Chondrocyte (in vitro differentiated cells): ENCODE data around the gene PCDHA10. TPM values are rescaled to one million over a fixed set of nuclear protein-coding genes. Genes with fewer than 3 reads are reported as not detected.
A peak's percentile ranks its signal among the peaks of the same experiment; 100 is the strongest.

Source experiments
- DNase-seq: peaks from one replicate; pipeline ENCODE4 v3.0.0; 2021; ENCODE audit warnings: mixed read lengths, low spot score
- H3K27ac Mint-ChIP-seq: one replicate; pipeline ENCODE4 v1.8.0; 2021; ENCODE audit warnings: mild to moderate bottlenecking, moderate library complexity, mixed read lengths; ENCODE audit not compliant: unreplicated experiment
- H3K27me3 Mint-ChIP-seq: 2 replicates; pipeline ENCODE4 v1.8.0; 2021; ENCODE audit warnings: low read depth, mixed read lengths
- H3K36me3 Mint-ChIP-seq: 2 replicates; pipeline ENCODE4 v1.8.0; 2021; ENCODE audit warnings: low read depth, mixed read lengths
- H3K4me1 Mint-ChIP-seq: 2 replicates; pipeline ENCODE4 v1.8.0; 2021; ENCODE audit warnings: low read depth, mild to moderate bottlenecking, mixed read lengths
- H3K4me3 Mint-ChIP-seq: one replicate; pipeline ENCODE4 v1.8.0; 2021; ENCODE audit warnings: mild to moderate bottlenecking, moderate library complexity, mixed read lengths; ENCODE audit not compliant: unreplicated experiment
- H3K9me3 Mint-ChIP-seq: 2 replicates; pipeline ENCODE4 v1.8.0; 2021; ENCODE audit warnings: low read depth, mixed read lengths
- CTCF ChIP-seq: fragments of 200-600 bp; sonication (generic); IDR thresholded peaks from 2 replicates; pipeline ENCODE4 v1.5.0; 2021; ENCODE audit warnings: antibody characterized with exemption, mild to moderate bottlenecking, moderate library complexity
- total RNA-seq: library from RNA; stranded (reverse); gene quantifications from 3 replicates; pipeline ENCODE4 v1.2.1, GENCODE V29; 2021

PCDHA10 gene
- total RNA-seq, 1 donor from 2014 or later = 20.5 TPM

DNA sequence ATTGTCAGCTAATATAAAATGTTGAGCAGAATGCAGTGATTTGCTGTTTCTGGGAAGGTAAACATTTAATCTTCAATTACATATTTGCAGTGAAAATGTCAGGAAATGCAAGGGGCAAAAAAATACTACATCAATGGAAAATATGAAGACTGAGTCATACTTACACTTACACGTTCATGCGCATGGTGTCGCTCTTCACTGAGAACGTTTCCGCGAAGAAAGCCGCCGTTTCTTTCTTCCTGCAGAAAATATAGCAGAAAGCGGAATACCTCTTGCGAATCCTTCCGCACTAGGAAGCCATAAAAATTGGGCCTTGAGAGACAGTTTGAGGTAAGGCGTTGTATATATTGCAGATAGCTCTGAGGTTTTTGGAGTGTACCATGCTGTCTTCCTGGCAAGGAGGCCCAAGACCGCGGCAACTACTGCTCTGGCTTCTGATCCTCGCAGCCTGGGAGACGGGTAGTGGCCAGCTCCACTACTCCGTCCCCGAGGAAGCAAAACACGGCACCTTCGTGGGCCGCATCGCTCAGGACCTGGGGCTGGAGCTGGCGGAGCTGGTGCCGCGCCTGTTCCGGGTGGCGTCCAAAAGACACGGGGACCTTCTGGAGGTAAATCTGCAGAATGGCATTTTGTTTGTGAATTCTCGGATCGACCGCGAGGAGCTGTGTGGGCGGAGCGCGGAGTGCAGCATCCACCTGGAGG lies 26.3 kb downstream of the PCDHA10 start, which contains the start of gene PCDHA13:
Gene PCDHA13 (plus strand): TSS at position 236 of the 702 bp plus-strand sequence. CDS start 145 bp downstream, at position 381.
- Mint-ChIP-seq H3K27me3 (no peaks in the 10 kb centered on the region), H3K27ac (no peak within 1 kb of the TSS), H3K9me3 (peaks cover 13% of the 10 kb centered on the region), H3K4me1 (peaks cover 9% of the 10 kb centered on the region), H3K36me3 (peaks cover 25% of the 10 kb centered on the region), H3K4me3 (no peak within 1 kb of the TSS)
- no peak for TF ChIP-seq CTCF
- no peak for DNase-seq

DNA sequence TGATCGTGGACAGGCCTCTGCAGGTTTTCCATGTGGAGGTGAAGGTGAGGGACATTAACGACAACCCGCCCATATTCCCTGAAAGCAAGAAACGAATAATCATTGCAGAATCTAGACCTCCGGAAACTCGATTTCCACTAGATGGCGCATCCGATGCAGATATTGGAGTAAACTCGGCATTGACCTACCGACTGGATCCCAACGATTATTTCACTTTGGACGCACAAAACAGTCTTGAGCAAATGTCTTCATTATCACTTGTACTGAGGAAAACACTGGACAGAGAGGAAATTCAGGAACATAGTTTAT lies 26.8 kb downstream of the PCDHA10 start:
- peak; percentile 44 for TF ChIP-seq CTCF
- no peak for DNase-seq
- Mint-ChIP-seq H3K27me3 (no peaks in the 10 kb centered on the region), H3K4me1 (peaks cover 9% of the 10 kb centered on the region), H3K4me3 (no peak overlapping the region), H3K9me3 (peaks cover 15% of the 10 kb centered on the region), H3K36me3 (peaks cover 28% of the 10 kb centered on the region), H3K27ac (no peak overlapping the region)

GRCh38 chr5:140883373-140883772 lies 27.7 kb downstream of the PCDHA10 start:
- Mint-ChIP-seq H3K27me3 (no peaks in the 10 kb centered on the region), H3K27ac (no peak overlapping the region), H3K4me3 (no peak overlapping the region), H3K4me1 (peaks cover 9% of the 10 kb centered on the region), H3K9me3 (peaks cover 15% of the 10 kb centered on the region), H3K36me3 (peaks cover 27% of the 10 kb centered on the region)
- peak; percentile 84 for DNase-seq
- TF ChIP-seq CTCF = no peak

GRCh38 chr5:140883927-140884697 lies 28.4 kb downstream of the PCDHA10 start:
- peaks cover 24% of the 10 kb centered on the region for H3K36me3 Mint-ChIP-seq
- no peaks in the 10 kb centered on the region for H3K27me3 Mint-ChIP-seq
- H3K4me3 Mint-ChIP-seq = no peak overlapping the region
- no peak for TF ChIP-seq CTCF
- no peak overlapping the region for H3K27ac Mint-ChIP-seq
- peak; percentile 90 for DNase-seq
- peaks cover 6% of the 10 kb centered on the region for H3K4me1 Mint-ChIP-seq
- peaks cover 15% of the 10 kb centered on the region for H3K9me3 Mint-ChIP-seq

GRCh38 chr5:140916325-140916724 lies 60.6 kb downstream of the PCDHA10 start:
- Mint-ChIP-seq H3K36me3 (peaks cover 2% of the 10 kb centered on the region), H3K9me3 (peaks cover 14% of the 10 kb centered on the region), H3K4me1 (no peaks in the 10 kb centered on the region), H3K27ac (no peak overlapping the region), H3K4me3 (no peak overlapping the region), H3K27me3 (no peaks in the 10 kb centered on the region)
- DNase-seq = no peak
- TF ChIP-seq CTCF = no peak

Other genes starting within 250 kb of the PCDHA10 start
- gene CD14, start 222.7 kb upstream of the PCDHA10 start, total RNA-seq = not detected in 3 replicates
- 4.9 to 7.4 TPM (median 6.6 TPM) in 3 replicates for gene TMCO6, start 216.4 kb upstream of the PCDHA10 start, total RNA-seq
- 41.2 to 50.5 TPM (median 43.4 TPM) in 3 replicates for gene NDUFA2, start 208.3 kb upstream of the PCDHA10 start, total RNA-seq
- 56.6 to 81.4 TPM (median 59.7 TPM) in 3 replicates for gene IK, start 208.1 kb upstream of the PCDHA10 start, total RNA-seq
- 24.5 to 31.4 TPM (median 24.6 TPM) in 3 replicates for gene WDR55, start 191.0 kb upstream of the PCDHA10 start, total RNA-seq
- 1.3 to 1.5 TPM (median 1.3 TPM) in 3 replicates for gene DND1, start 182.3 kb upstream of the PCDHA10 start, total RNA-seq
- gene HARS1, start 164.5 kb upstream of the PCDHA10 start, total RNA-seq = 62.9 to 83.4 TPM (median 67.5 TPM) in 3 replicates
- gene HARS2, start 164.4 kb upstream of the PCDHA10 start, total RNA-seq = 22.8 to 27.4 TPM (median 22.8 TPM) in 3 replicates
- gene ZMAT2, start 155.4 kb upstream of the PCDHA10 start, total RNA-seq = 37.0 to 50.3 TPM (median 39.2 TPM) in 3 replicates
- not detected in 3 replicates for gene PCDHA1, start 69.8 kb upstream of the PCDHA10 start, total RNA-seq
- 0.75 to 1.2 TPM (median 0.77 TPM) in 3 replicates for gene PCDHA2, start 61.0 kb upstream of the PCDHA10 start, total RNA-seq
- 0.19 to 0.28 TPM (median 0.20 TPM) in 3 replicates for gene PCDHA3, start 54.8 kb upstream of the PCDHA10 start, total RNA-seq
- 7.1 to 11.1 TPM (median 8.3 TPM) in 3 replicates for gene PCDHA4, start 48.8 kb upstream of the PCDHA10 start, total RNA-seq
- 0.32 to 0.99 TPM (median 0.62 TPM) in 3 replicates for gene PCDHA5, start 34.3 kb upstream of the PCDHA10 start, total RNA-seq
- gene PCDHA6, start 27.9 kb upstream of the PCDHA10 start, total RNA-seq = 20.5 to 23.5 TPM (median 20.6 TPM) in 3 replicates
- gene PCDHA7, start 21.6 kb upstream of the PCDHA10 start, total RNA-seq = 1.4 to 1.9 TPM (median 1.5 TPM) in 3 replicates
- gene PCDHA8, start 14.7 kb upstream of the PCDHA10 start, total RNA-seq = 0.97 to 2.4 TPM (median 1.1 TPM) in 3 replicates
- 1.2 to 2.0 TPM (median 1.3 TPM) in 3 replicates for gene PCDHA9, start 7.5 kb upstream of the PCDHA10 start, total RNA-seq
- 6.0 to 10.7 TPM (median 6.1 TPM) in 3 replicates for gene PCDHA11, start 13.1 kb downstream of the PCDHA10 start, total RNA-seq
- 15.9 to 23.6 TPM (median 23.0 TPM) in 3 replicates for gene PCDHA12, start 19.4 kb downstream of the PCDHA10 start, total RNA-seq
- gene PCDHA13, start 26.2 kb downstream of the PCDHA10 start, total RNA-seq = 1.1 to 2.0 TPM (median 1.3 TPM) in 3 replicates
- gene PCDHAC1, start 70.4 kb downstream of the PCDHA10 start, total RNA-seq = 5.8 to 7.2 TPM (median 7.1 TPM) in 3 replicates
- 4.9 to 7.1 TPM (median 6.7 TPM) in 3 replicates for gene PCDHAC2, start 110.6 kb downstream of the PCDHA10 start, total RNA-seq
- gene PCDHB1, start 195.5 kb downstream of the PCDHA10 start, total RNA-seq = 0.05 TPM in 1 of 3 replicates, not detected in the others
- 60.5 to 90.1 TPM (median 64.5 TPM) in 3 replicates for gene PCDHB2, start 238.7 kb downstream of the PCDHA10 start, total RNA-seq
- gene PCDHB3, start 244.6 kb downstream of the PCDHA10 start, total RNA-seq = 5.6 to 12.1 TPM (median 5.6 TPM) in 3 replicates